Astrocyte (in vitro differentiated cells and primary cell): ENCODE results near the gene NLRP9.

Experiments
- CTCF ChIP-seq: IDR thresholded peaks from 2 replicates; pipeline ENCODE4 v1.5.1; 2011; ENCODE audit warnings: low read depth, mild to moderate bottlenecking, inconsistent platforms, low read length, moderate library complexity; ENCODE audit not compliant: insufficient read depth
- EZH2 ChIP-seq: IDR thresholded peaks from 2 replicates; pipeline ENCODE4 v1.6.1; 2012; ENCODE audit warnings: mild to moderate bottlenecking, low read length, inconsistent platforms; ENCODE audit not compliant: insufficient read depth

- no peak for TF ChIP-seq CTCF
- no peak for TF ChIP-seq EZH2
Observed at GRCh38 chr19:55704494-55705245, 33.5 kb downstream of the NLRP9 start.
